HG03354 (cell line): ENCODE measurements around the gene PFN3.

Experiments
- ATAC-seq: cut with Tn5 transposase; IDR thresholded peaks from one replicate; pipeline ENCODE4 v1.9.1; 2021; ENCODE audit warnings: mild to moderate bottlenecking; ENCODE audit not compliant: unreplicated experiment, poor library complexity, severe bottlenecking

The PFN3 gene

GRCh38 chr5:177350776-177351391 is 49.6 kb downstream of the PFN3 start:
- ATAC-seq, result no peak
